ENCODE data around the gene CHSY3.

The CHSY3 gene

GRCh38 chr5:129945028-129945427, 40.8 kb downstream of the CHSY3 start:
- Histone ChIP-seq H3K4me2 (no peak overlapping the region), H3K4me1 (ENCODE audit: low read depth, poor library complexity, severe bottlenecking) (peaks cover 8% of the 10 kb centered on the region), H3K79me2 (ENCODE audit: insufficient read depth, low read depth) (no peaks in the 10 kb centered on the region), H3K36me3 (ENCODE audit: insufficient read depth) (no peaks in the 10 kb centered on the region), H3K27me3 (ENCODE audit: insufficient read depth, low read depth) (no peaks in the 10 kb centered on the region), H3K27ac (no peak overlapping the region), H4K20me1 (ENCODE audit: insufficient read depth) (no peaks in the 10 kb centered on the region), H2AFZ (ENCODE audit: low read depth) (no peak overlapping the region), H3K4me3 (IDR thresholded peaks at IDR 0.05; ENCODE audit: insufficient read depth, low read depth, low read length) (no peak overlapping the region), H3K9ac (no peak overlapping the region)
- no peak for TF ChIP-seq CTCF (conservative IDR thresholded peaks at IDR 0.05; ENCODE audit: low read depth, low read length)

- no peak for TF ChIP-seq CTCF (conservative IDR thresholded peaks at IDR 0.05; ENCODE audit: low read depth, low read length)
- Histone ChIP-seq H3K4me3 (IDR thresholded peaks at IDR 0.05; ENCODE audit: insufficient read depth, low read depth, low read length) (no peak overlapping the region), H4K20me1 (ENCODE audit: insufficient read depth) (no peaks in the 10 kb centered on the region), H3K4me2 (no peak overlapping the region), H2AFZ (ENCODE audit: low read depth) (no peak overlapping the region), H3K27me3 (ENCODE audit: insufficient read depth, low read depth) (no peaks in the 10 kb centered on the region), H3K27ac (no peak overlapping the region), H3K9ac (no peak overlapping the region), H3K36me3 (ENCODE audit: insufficient read depth) (no peaks in the 10 kb centered on the region), H3K4me1 (ENCODE audit: low read depth, poor library complexity, severe bottlenecking) (peaks cover 14% of the 10 kb centered on the region), H3K79me2 (ENCODE audit: insufficient read depth, low read depth) (no peaks in the 10 kb centered on the region)
Observed at GRCh38 chr5:129945774-129946270, 41.6 kb downstream of the CHSY3 start.

GRCh38 chr5:129951039-129951438, 46.8 kb downstream of the CHSY3 start:
- Histone ChIP-seq H3K79me2 (ENCODE audit: insufficient read depth, low read depth) (no peaks in the 10 kb centered on the region), H3K27ac (0 out of 2 replicates have a peak overlapping the region, but pooled peaks have one; percentile 21), H3K27me3 (ENCODE audit: insufficient read depth, low read depth) (no peaks in the 10 kb centered on the region), H3K36me3 (ENCODE audit: insufficient read depth) (no peaks in the 10 kb centered on the region), H3K4me2 (peak overlapping the region; percentile 40), H3K4me1 (ENCODE audit: low read depth, poor library complexity, severe bottlenecking) (peaks cover 14% of the 10 kb centered on the region), H3K9ac (0 out of 2 replicates have a peak overlapping the region, but pooled peaks have one; percentile 5), H3K4me3 (IDR thresholded peaks at IDR 0.05; ENCODE audit: insufficient read depth, low read depth, low read length) (no peak overlapping the region), H4K20me1 (ENCODE audit: insufficient read depth) (no peaks in the 10 kb centered on the region), H2AFZ (ENCODE audit: low read depth) (peak overlapping the region; percentile 6; the same call in 1 of the 2 replicates)
- no peak for TF ChIP-seq CTCF (conservative IDR thresholded peaks at IDR 0.05; ENCODE audit: low read depth, low read length)

- no peak overlapping the region for H3K4me3 ChIP-seq (IDR thresholded peaks at IDR 0.05; ENCODE audit: insufficient read depth, low read depth, low read length)
- no peak overlapping the region for H3K9ac ChIP-seq
- no peaks in the 10 kb centered on the region for H3K79me2 ChIP-seq (ENCODE audit: insufficient read depth, low read depth)
- no peak overlapping the region for H3K4me2 ChIP-seq
- TF ChIP-seq CTCF (conservative IDR thresholded peaks at IDR 0.05; ENCODE audit: low read depth, low read length), result no peak
- no peak overlapping the region for H2AFZ ChIP-seq (ENCODE audit: low read depth)
- H3K4me1 ChIP-seq (ENCODE audit: low read depth, poor library complexity, severe bottlenecking), result no peaks in the 10 kb centered on the region
- H3K27me3 ChIP-seq (ENCODE audit: insufficient read depth, low read depth), result no peaks in the 10 kb centered on the region
- no peak overlapping the region for H3K27ac ChIP-seq
- H3K36me3 ChIP-seq (ENCODE audit: insufficient read depth), result no peaks in the 10 kb centered on the region
- H4K20me1 ChIP-seq (ENCODE audit: insufficient read depth), result no peaks in the 10 kb centered on the region
Observed at GRCh38 chr5:129958581-129958980, 54.3 kb downstream of the CHSY3 start.

All from KMS-11 (cell line).